GM18873 (cell line): Measurements from ENCODE around the gene DUOX2.
"Not testable (repeated sequence)": the region's sequence is repeated elsewhere in the genome, so short reads cannot be mapped to it uniquely, and the experiment has no call there.

ENCODE experiments used
- ATAC-seq: cut with Tn5 transposase; IDR thresholded peaks from one replicate; pipeline ENCODE4 v1.9.1; 2021; ENCODE audit warnings: mild to moderate bottlenecking, moderate library complexity, moderate number of reproducible peaks; ENCODE audit not compliant: unreplicated experiment, low FRiP score

Gene DUOX2

GRCh38 chr15:45079201-45079600 lies 34.8 kb downstream of the DUOX2 start:
- ATAC-seq: not testable (repeated sequence)

- ATAC-seq: not testable (repeated sequence)
Observed at GRCh38 chr15:45077391-45077790, 36.6 kb downstream of the DUOX2 start.

GRCh38 chr15:45075440-45076320 lies 38.3 kb downstream of the DUOX2 start:
- ATAC-seq: not testable (repeated sequence)

- not testable (repeated sequence) for ATAC-seq
Observed at GRCh38 chr15:45073602-45074001, 40.4 kb downstream of the DUOX2 start.

DNA sequence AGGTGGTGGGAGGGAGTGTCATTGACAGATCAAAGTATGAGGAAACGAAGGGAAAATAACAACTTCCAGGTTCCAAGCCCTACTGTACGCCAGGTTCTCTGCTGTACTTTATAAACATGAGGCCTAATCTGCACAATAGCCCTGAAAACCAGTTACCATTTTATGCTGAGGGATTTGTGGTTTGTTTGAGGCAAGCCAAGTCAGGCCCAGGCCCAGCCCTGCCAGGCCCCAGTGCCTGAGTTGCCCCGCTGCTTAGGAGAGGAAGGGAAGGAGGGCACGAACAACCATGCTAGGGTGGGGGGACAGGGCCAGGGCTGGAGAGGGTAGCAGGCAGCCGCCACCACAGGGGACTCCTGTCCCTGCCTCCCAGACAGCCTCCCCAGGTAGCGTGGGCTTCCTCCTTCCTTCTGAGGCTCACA lies 44.0 kb downstream of the DUOX2 start:
- not testable (repeated sequence) for ATAC-seq

- no peak for ATAC-seq
Observed at GRCh38 chr15:45064386-45064785, 49.6 kb downstream of the DUOX2 start.

GRCh38 chr15:45062301-45062700 lies 51.7 kb downstream of the DUOX2 start:
- not testable (repeated sequence) for ATAC-seq

DNA sequence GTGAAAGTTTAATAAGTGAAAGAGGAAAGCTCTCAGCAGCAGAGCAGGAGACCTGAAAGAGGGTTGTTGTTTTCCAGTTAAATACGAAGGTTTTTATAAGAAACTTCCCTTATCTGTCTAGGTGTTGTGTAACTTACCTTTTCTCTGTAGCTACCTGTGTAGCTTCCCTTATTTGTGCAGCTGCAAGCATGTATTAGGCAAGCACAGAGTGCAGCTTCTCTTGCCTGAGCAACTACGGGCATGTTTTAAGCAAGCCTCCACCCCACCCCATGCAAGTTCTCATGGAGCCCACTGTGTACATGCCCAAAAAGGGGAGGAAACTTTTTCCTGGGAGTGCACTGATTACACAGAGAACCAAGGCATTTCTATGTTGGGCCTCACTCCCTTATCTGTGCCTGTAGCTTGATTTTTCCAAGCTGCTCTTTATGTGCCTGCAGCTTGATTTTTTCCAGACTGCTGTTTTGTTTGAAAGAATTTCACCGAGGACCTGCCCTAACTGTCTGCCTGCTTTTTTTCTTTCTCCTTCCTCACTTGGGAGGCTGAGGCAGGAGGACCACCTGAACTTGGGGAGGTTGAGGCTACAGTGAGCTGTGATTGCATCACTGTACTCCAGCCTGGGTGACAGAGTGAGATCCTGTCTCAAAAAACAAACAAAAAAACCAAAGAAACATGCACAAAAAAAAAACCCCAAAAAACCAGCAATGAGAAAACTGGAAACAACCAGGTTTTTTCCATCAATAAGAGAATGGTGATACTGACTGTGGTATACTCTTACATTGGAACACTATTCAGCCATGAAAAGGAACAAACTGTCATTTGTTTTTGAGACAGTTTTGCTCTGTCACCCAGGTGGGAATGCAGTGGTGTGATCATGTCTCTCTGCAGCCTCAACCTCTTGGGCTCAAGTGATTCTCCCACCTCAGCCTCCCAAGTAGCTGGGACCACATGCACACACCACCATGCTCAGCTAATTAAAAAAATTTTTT lies 55.0 kb downstream of the DUOX2 start:
- not testable (repeated sequence) for ATAC-seq

DNA sequence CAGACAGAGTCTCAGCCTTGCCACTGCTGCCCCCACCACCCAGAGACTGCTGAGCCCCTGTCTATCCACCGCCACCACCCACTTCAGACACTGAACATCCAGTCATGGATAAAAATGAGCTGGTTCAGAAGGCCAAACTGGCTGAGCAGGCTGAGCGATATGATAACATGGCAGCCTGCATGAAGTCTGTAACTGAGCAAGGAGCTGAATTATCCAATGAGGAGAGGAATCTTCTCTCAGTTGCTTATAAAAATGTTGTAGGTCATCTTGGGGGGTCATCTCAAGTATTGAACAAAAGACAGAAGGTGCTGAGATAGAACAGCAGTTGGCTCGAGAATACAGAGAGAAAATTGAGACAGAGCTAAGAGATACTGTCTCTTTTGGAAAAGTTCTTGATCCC lies 61.3 kb downstream of the DUOX2 start:
- ATAC-seq: not testable (repeated sequence)

- no peak for ATAC-seq
Observed at GRCh38 chr15:45050587-45050986, 63.4 kb downstream of the DUOX2 start.

- ATAC-seq: no peak
Observed at GRCh38 chr15:45048794-45049631, 65.0 kb downstream of the DUOX2 start.

DNA sequence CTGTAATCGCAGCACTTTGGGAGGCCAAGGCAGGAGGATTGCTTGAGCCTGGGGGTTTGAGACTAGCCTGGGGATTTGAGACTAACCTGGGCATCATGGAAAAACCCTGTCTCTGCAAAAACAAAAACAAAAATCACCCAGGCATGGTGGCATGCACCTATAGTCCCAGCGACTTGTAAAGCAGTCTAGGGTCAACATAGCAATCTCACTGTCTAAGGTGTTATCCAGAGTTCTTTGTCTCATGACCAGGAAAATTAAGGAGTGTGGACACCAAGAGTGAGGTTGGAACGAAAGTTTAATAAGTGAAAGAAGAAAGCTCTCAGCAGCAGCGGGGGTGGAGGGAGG lies 65.6 kb downstream of the DUOX2 start:
- not testable (repeated sequence) for ATAC-seq

DNA sequence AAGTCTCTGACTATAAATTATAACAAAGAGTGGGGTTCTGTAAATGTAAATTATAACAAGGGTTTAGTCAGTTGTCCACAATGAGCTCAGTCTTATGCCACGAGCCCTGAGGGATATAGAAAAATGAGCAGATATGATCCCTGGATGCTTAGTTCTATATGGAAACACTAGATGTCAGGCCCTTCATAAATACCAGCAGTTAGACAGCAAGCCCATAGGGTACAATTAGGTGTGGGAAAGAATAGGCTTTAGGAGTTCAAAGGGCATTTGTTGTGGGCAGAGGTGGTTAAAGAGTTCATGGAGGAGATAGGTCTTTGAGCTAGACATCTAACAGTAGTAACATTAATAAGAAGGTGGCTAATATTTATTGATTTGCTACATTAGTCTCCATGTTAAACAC lies 69.7 kb downstream of the DUOX2 start:
- ATAC-seq: not testable (repeated sequence)

- not testable (repeated sequence) for ATAC-seq
Observed at GRCh38 chr15:45042859-45043258, 71.1 kb downstream of the DUOX2 start.
